ENCODE results near the gene ADNP2.

DNA sequence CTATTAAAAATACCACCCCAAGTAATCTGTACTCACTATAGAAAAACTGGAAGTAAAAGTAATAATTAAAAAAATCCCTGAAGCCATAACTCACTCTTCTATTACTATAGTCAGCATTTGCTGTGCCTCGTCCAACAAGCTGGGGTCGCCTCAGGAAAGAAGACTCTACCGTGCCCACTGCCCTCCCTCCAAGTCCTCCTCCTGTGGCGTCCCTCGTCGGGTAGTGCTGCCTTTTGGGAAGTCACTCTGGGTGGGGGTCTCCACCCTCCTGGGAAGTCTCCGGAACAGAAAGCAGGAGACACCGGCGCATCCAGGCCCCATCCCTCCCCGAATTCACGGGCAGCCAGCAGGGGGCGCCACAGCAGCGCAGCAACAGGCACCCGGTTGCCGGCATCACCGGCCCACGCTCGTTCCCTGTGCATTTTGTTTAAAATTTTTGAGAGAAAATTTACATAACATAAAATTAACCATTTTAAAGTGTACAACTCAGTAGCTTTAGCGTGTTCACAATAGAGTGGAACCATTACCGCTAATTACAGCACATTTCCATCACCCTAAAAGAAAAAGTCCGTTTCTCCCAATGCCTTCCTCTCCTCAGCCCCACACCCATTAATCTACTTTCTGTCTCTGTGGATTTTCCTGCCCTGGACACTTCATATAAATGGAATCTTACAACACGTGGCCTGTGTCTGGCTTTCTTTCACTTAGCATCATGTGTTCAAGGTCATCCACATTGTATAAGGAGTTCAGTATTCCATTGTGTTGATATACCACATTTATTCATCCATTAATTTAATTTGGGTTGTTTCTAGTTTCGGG, 62.2 kb downstream of the ADNP2 start:
- TF ChIP-seq POLR2A (IDR thresholded peaks at IDR 0.05; ENCODE audit: low read length): no peak
- TF ChIP-seq GATA1 (IDR thresholded peaks at IDR 0.05; ENCODE audit: low read depth, low read length): no peak

All from erythroblast (primary cell).